Measurements from ENCODE around the gene NRSN2.

Gene NRSN2

DNA sequence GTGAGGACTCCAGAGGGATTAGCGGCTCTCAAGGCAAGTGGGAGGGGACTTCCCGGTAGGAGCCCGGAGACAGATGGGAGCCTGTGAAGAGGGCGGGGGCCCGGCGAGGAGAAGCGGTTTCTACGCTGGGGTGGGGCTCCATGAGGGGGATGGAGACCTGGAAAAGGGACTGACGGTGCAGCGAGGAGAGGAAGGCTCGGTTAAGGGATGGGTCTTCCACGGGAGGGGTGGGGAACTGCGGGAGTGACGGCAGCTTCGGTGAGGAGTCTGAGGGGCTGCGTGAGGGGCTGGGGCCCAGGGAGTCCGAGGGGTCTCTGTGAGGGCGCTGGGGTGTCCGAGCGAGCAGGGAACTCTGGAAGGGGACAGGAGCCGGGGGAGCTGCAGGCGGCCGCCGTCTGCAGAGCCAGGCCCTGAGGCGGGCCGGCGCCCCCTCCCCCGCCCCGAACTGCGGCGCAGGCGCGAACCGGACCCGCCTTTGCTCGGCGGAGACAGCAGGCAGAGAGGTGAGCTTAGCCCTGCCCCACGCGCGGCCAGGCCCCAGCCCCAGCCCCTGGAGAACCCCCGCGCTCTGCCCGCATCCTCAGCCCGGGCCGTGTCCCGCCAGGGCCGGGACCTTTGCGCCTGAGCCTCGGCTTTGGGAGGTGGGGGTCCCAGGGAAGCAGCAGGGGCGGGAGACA, at the start of gene NRSN2:
NRSN2 (plus strand) TSS at position 472 of the 677 bp plus-strand sequence. CDS start 2,533 bp downstream, outside the sequence.
- peak; percentile 57 for DNase-seq

DNA sequence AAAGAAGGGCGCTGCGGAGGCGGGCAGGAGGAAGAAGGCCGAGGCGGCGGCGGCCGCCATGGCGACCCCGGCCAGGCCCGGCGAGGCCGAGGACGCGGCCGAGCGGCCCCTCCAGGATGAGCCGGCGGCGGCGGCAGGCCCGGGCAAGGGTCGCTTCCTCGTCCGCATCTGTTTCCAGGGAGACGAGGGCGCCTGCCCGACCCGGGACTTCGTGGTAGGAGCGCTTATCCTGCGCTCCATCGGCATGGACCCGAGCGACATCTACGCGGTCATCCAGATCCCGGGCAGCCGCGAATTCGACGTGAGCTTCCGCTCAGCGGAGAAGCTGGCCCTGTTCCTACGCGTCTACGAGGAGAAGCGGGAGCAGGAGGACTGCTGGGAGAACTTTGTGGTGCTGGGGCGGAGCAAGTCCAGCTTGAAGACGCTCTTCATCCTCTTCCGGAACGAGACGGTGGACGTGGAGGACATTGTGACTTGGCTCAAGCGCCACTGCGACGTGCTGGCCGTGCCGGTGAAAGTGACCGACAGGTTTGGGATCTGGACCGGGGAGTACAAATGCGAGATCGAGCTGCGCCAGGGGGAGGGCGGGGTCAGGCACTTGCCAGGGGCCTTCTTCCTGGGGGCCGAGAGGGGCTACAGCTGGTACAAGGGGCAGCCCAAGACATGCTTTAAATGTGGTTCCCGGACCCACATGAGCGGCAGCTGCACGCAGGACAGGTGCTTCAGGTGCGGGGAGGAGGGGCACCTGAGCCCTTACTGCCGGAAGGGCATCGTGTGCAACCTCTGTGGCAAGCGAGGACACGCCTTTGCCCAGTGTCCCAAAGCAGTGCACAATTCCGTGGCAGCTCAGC, 48.8 kb upstream of the NRSN2 start:
- DNase-seq = peak; percentile 84

DNA sequence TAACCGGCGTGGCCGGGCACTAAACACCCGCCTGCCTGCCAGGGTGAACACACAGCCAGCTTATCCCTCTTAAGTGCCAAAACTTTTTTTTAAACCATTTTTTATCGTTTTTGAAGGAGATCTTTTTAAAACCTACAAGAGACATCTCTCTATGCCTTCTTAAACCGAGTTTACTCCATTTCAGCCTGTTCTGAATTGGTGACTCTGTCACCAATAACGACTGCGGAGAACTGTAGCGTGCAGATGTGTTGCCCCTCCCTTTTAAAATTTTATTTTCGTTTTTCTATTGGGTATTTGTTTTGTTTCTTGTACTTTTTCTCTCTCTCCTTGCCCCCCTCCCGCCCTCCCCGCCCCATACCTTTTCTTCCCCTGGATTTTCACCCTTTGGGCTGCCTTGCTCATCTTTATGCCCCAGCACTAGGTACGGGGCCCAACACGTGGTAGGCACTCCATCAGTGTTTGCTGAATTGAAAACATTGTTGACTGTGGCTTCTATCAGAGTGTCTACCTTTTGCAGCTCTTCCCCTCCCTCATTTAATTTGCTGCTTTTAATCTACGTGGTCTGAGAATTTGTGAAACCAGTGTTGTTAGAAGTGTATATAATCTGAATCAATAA, 48.0 kb upstream of the NRSN2 start:
- no peak for DNase-seq

DNA sequence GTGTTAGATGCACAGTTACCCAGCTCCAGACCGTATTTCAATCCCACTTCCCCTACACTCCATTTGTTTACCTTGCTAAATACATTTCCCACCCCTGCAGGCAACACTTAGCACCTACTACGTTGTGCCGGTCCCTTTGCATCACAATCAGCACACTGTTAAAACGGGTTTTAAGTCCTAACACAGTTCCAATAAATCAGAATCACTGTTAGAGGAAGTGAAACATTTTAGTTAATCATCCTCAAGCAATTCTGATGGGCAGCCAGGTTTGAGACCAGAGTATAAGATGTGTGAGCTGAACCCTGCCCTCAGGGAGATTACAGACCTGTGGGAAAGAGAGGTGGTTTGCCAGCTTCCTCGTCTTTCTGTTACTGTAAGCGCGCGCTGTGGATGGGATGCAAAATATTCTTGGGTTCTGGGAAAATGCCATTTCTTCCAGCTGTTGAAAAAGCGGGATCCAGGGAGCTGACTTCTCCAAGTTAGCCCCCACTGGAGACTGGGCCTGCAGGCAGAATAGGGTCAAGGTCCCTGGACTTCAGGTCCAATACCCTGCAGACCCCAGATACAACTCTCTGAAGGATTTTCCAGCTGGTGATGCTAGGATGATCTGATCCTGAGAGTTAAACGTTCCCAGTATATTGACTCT, 46.4 kb upstream of the NRSN2 start:
- DNase-seq = no peak

DNA sequence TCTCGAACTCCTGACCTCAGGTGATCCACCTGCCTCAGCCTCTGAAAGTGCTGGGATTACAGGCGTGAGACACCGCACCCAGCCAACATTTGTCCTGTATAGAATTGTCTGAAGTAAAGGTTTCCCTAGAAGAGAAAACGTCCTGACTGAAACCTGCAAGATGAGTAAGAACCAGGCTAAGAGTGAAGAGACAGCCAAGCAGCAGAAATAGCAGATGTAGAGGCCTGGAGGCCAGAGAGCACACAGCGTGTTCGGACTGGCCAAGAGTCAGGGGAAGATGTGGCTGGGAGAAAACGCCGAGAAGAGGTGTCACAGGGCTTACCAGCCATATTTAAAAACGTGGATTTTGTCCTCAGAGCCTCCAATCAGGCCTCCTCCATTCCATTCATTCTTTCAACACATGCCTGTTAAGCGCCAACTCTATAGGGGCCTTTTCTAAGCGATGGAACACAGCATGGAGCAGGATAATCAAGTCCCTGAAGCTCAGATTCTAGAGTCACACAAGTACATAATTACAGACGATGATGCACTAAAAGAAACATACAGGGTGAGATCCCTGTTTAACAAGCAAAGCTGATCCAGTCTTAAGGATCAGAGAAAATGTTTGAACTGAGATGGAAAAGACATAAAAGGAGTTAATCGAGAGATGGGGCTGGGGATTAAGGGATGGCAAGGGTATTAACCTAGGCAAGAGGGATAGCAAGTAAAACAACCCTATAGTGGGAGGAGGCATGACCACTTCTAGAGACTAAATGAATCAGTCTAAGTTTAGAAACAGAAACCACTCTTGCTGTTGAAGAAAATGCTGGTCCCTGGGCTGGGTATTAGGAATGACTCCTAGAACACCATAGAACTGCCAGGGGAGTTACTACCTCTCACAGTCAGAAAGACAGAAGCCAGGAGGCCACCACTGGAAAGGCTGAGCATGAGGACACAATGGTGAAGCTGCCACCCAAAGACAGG, 44.7 kb upstream of the NRSN2 start:
- no peak for DNase-seq

- no peak for DNase-seq
Measured at GRCh38 chr20:305745-306144, 41.2 kb upstream of the NRSN2 start.

- DNase-seq = no peak
Measured at GRCh38 chr20:308427-309038, 38.4 kb upstream of the NRSN2 start.

DNA sequence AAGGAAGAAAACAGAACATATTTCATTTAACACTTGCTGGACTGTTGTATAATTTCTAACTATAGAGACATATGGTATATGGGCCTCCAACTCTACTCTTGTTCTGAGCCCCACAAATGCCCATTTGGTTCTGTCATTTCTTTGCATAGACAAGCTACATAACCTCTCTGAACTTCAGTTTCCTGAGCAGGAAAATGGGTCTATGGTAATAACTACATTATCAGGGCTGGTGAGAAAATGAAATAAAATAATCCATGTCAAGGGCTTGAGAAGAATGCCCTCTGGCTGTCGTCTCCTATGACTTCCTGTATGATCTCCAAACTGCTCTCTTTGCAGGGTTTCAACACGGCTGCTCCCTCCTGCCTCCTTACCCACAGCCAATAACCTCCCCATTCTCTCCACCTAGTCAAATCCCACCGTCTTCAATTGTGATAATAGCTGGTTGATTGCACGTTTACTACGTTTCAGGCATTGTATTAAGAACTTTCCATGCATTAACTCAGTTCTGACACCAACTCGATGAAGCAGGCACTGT, 37.5 kb upstream of the NRSN2 start:
- DNase-seq = peak; percentile 62

- DNase-seq = peak; percentile 99
Measured at GRCh38 chr20:309841-310644, 36.9 kb upstream of the NRSN2 start.

- no peak for DNase-seq
Measured at GRCh38 chr20:310645-311044, 36.3 kb upstream of the NRSN2 start.

DNA sequence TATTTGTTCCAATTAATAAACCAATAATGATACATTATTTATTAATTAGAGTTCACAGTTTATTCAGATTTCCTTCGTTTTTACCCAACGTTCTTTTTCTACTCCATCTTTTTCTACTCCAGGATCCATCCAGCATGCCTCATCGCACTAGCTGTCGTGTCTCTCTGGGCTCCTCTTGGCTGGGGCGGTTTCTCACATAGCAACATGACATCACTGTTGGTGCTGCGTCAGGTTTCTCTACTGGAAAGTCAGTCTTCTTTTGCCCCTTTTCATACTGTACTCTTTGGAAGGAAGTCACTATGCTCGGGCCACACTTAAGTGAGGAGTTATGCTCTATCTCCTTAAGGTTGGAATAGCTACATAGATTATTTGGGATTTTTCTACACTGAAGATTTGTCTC, 35.3 kb upstream of the NRSN2 start:
- DNase-seq = no peak

- no peak for DNase-seq
Measured at GRCh38 chr20:312067-312466, 34.8 kb upstream of the NRSN2 start.

- DNase-seq = no peak
Measured at GRCh38 chr20:312866-313265, 34.0 kb upstream of the NRSN2 start.

DNA sequence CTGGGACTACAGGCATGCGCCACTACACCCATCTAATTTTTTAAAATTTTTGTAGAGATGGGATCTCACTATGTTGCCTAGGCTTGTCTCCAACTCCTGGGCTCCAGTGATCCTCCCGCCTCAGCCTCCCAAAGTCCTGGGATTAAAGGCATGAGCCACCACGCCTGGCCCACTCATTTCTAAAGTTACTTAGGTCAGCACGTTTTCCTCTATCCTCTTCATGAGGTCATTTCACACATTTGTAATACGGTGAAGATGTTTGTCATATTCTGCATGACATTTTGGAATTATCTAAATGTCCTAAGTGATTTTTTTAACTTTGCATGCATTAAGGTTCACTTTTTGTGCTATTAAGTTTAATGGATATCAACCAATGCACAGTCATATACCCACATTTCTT, 33.5 kb upstream of the NRSN2 start:
- no peak for DNase-seq

DNA sequence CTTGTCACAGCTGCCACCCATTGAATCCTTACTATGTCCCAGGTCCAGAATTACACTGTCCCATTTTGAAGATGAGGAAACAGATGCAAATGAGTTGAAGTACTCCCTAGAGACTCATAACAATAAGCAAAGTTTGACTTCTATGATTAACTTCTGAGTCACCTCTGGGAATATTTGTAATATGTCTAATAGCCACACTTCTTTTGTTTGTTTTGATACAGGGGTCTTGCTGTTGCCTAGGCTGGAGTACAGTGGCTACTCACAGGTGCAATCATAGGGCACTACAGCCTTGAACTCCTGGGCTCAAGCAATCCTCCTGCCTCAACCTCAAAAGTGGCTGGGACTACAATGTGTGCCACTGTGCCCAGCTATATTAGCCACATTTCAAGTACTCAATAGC, 33.0 kb upstream of the NRSN2 start:
- DNase-seq = no peak

DNA sequence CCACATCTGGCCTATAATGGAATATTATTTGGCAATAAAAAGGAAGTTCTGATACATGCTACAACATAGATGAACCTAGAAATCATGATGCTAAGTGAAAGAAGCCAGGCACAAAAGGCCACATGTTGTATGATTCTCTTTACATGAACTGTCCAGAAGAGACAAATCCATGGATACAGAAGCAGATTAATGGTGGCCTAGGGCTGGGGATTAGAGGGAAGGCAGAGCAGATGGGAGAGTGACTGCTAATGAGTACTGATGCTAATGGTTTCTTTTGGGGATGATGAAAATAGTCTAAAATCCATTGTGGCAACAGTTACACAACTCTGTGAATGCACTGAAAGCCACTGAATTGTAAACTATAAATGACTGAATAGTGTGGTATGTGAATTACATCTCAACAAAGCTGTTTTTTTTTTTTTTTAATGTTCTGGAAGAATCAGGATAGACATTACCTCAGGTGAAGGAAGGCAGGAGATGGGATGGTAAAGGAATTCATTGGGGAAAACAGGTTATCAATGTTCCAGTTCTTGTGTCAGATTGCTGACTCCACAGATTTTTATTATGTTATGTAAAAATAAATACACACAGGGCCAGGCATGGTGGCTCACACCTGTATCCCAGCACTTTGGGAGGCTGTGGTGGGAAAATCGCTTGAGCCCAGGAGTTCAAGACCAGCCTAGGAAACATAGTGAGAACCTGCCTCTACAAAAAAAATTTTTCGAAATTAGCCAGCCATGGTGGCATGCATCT, 30.4 kb upstream of the NRSN2 start:
- no peak for DNase-seq

GRCh38 chr20:324177-325044, 22.5 kb upstream of the NRSN2 start:
- DNase-seq = peak; percentile 96

- DNase-seq = peak; percentile 97
Measured at GRCh38 chr20:325045-325888, 21.6 kb upstream of the NRSN2 start, which contains the start of gene SOX12. SOX12 (plus strand) TSS chr20:325552; CDS start chr20:325925, 373 bp downstream.

Measured in hematopoietic multipotent progenitor cell treated with erythropoietin and hydrocortisone succinate and interleukin-3 and kit ligand, for 4 days (in vitro differentiated cells).